Naive B cell (primary cell): ENCODE results near the gene CADPS2. TPM values are rescaled to one million over a fixed set of nuclear protein-coding genes. Genes with fewer than 3 reads are reported as not detected.
A peak's percentile ranks its signal among the peaks of the same experiment; 100 is the strongest.

Source experiments
- ATAC-seq, 2 donors: fragments of 150-1000 bp; cut with Tn5 transposase; 2 replicates each; pipeline ENCODE4 v1.10.0; 2021; ENCODE audit warnings: low read depth in 2 of 2, mild to moderate bottlenecking in 2 of 2, moderate library complexity in 2 of 2
- DNase-seq: peaks from one replicate; pipeline ENCODE4 v3.0.0; 2022
- H3K27ac Mint-ChIP-seq, 6 donors: one replicate each; pipeline ENCODE4 v1.8.0; 2020 to 2022; ENCODE audit warnings: mild to moderate bottlenecking in 6 of 6, mixed read lengths in 6 of 6, moderate library complexity in 5 of 6, inconsistent platforms in 2 of 6
- H3K27me3 Mint-ChIP-seq, 3 donors: one replicate each; pipeline ENCODE4 v1.8.0; 2021 to 2022; ENCODE audit warnings: mixed read lengths in 3 of 3, mild to moderate bottlenecking in 1 of 3
- H3K36me3 Mint-ChIP-seq, 2 donors: one replicate each; pipeline ENCODE4 v1.8.0; 2020 to 2022; ENCODE audit warnings: mixed read lengths in 2 of 2, inconsistent platforms in 1 of 2, mild to moderate bottlenecking in 1 of 2
- H3K4me1 Mint-ChIP-seq, 3 donors: one replicate each; pipeline ENCODE4 v1.8.0; 2020 to 2022; ENCODE audit warnings: mixed read lengths in 3 of 3, inconsistent platforms in 1 of 3, mild to moderate bottlenecking in 1 of 3, moderate library complexity in 1 of 3
- H3K4me3 Mint-ChIP-seq, 8 donors: one replicate each; pipeline ENCODE4 v1.8.0; 2020 to 2022; ENCODE audit warnings: mild to moderate bottlenecking in 8 of 8, mixed read lengths in 8 of 8, moderate library complexity in 8 of 8, inconsistent platforms in 2 of 8
- H3K9me3 Mint-ChIP-seq, 7 donors: one replicate each; pipeline ENCODE4 v1.8.0; 2020 to 2022; ENCODE audit warnings: mixed read lengths in 7 of 7, mild to moderate bottlenecking in 5 of 7, inconsistent platforms in 2 of 7, moderate library complexity in 1 of 7
- polyA plus RNA-seq, 6 donors: library from polyadenylated mRNA; unstranded; fragments of 300-500 nt; fragmentation: Illumina TruSeq; gene quantifications; one replicate each; pipeline ENCODE4 v1.2.3, GENCODE V29; 2021; ENCODE audit warnings: low read depth in 6 of 6

The CADPS2 gene
- polyA plus RNA-seq, 6 donors from 2014 or later = not detected

DNA sequence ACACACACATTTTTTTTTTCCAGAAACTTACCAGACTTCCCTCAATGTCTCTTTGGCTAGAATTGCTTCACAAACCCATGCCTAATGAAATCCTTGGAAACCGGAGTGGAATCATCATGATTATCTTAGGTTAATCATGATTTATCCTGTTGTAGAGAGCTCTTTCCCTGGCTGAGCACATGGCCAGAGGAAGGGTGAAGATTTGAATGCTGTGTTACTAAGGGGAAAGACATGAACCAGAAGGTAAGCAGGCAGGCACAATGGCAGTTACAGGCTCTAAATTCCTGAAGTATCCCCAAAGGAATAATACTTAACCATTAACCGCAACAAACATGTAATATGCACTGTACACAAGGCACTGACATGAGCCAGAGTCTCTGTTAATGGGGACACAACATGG lies 179.4 kb downstream of the CADPS2 start:
- no peak overlapping the region for H3K27ac Mint-ChIP-seq
- H3K4me1 Mint-ChIP-seq = no peaks in the 10 kb centered on the region
- no peak for DNase-seq
- no peaks in the 10 kb centered on the region for H3K36me3 Mint-ChIP-seq
- no peaks in the 10 kb centered on the region for H3K27me3 Mint-ChIP-seq
- peaks cover 0 to 8% (median 5%) of the 10 kb centered on the region in 7 donors for H3K9me3 Mint-ChIP-seq
- no peak for ATAC-seq
- no peak overlapping the region for H3K4me3 Mint-ChIP-seq

DNA sequence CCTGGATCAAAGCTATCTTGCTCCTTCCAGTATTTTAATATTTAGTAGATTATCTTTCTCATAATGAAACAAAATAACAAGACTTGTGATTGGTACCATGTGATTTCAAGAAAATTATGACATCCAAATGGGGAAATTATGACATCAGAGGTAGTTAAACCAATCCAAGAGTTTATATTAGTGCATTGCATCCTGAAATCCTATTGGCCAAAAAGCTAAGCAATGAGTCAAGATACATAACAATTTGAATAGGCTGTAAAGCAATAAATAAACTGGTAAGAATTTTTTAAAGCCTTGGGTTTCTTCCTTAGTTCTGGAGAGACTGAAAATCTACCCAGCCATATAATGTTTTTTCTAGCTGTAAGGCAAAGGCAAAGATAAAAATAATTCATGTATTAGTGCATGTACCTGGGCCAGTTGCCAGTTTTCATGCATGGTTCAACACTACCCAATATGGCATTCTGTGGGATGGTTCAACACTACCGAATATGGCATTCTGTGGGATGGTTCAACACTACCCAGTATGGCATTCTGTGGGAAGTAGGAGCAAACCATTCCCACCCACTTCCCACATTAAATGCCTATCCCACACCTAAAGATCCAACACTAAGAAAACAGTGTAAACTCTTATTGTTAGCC lies 183.3 kb downstream of the CADPS2 start, which contains the start of gene RNF148:
RNF148 (minus strand) TSS at position 51 of the 639 bp plus-strand sequence. CDS start 172 bp downstream, outside the sequence.
- ATAC-seq = no peak
- H3K27ac Mint-ChIP-seq = no peak within 1 kb of the TSS
- H3K9me3 Mint-ChIP-seq = peaks cover 0 to 10% (median 6%) of the 10 kb centered on the region in 7 donors

DNA sequence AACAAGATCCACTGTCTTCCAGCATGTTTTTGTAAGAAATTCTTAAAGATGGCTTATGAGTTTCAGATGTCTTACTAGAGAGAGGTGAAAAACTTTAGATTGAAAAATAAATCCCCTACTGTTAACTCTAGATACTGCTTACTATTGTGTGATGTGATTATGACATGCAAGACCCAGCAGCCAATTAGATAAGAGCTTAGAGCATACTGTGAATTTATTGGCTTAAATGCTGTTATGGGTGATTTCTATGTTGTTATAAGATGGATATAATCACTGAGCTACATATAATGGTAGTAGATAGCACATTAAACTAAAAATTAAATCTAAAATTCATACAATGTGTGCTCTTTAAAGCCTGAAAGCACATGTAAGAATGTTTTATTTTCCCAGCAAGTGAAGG lies 187.2 kb downstream of the CADPS2 start, which contains the start of gene RNF133:
RNF133 (minus strand) TSS at position 101 of the 400 bp plus-strand sequence. CDS start 199 bp downstream, outside the sequence.
- H3K9me3 Mint-ChIP-seq = peaks cover 0 to 12% (median 6%) of the 10 kb centered on the region in 7 donors
- ATAC-seq (no peak), DNase-seq (no peak)
- H3K4me1 Mint-ChIP-seq = no peaks in the 10 kb centered on the region
- H3K4me3 Mint-ChIP-seq = no peak within 1 kb of the TSS
- H3K27ac Mint-ChIP-seq = no peak within 1 kb of the TSS
- H3K36me3 Mint-ChIP-seq = no peaks in the 10 kb centered on the region
- no peaks in the 10 kb centered on the region for H3K27me3 Mint-ChIP-seq

More for the DNA sequence above, 183.3 kb downstream of the CADPS2 start, which contains the start of gene RNF148:
- Mint-ChIP-seq H3K27me3 (no peaks in the 10 kb centered on the region), H3K4me1 (no peaks in the 10 kb centered on the region), H3K36me3 (no peaks in the 10 kb centered on the region), H3K4me3 (no peak within 1 kb of the TSS)
- DNase-seq = no peak

DNA sequence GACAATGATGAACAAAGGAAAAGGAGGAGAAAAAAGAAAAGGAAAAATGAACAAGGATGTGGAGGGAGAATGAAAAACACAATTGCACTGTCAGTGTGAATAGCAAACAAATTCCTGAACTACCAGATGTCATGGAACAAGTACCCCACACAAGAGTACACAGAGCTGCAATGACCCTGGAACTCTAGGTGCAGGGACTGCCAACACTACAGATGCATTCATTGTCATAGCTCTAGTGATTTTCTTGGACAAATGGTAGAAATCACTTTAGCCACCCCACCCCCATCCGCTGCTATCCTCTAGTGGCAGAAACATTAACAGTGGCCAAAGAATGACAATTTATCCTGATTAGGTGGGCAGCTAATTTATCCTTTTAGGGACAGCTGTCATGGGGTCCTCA lies 190.4 kb downstream of the CADPS2 start:
- H3K36me3 Mint-ChIP-seq = peaks cover 0 to 8% of the 10 kb centered on the region in 2 donors
- no peaks in the 10 kb centered on the region for H3K4me1 Mint-ChIP-seq
- ATAC-seq = no peak
- no peaks in the 10 kb centered on the region for H3K27me3 Mint-ChIP-seq
- DNase-seq = no peak
- no peak overlapping the region for H3K27ac Mint-ChIP-seq
- H3K9me3 Mint-ChIP-seq = peaks cover 0 to 14% (median 7%) of the 10 kb centered on the region in 7 donors
- H3K4me3 Mint-ChIP-seq = no peak overlapping the region

DNA sequence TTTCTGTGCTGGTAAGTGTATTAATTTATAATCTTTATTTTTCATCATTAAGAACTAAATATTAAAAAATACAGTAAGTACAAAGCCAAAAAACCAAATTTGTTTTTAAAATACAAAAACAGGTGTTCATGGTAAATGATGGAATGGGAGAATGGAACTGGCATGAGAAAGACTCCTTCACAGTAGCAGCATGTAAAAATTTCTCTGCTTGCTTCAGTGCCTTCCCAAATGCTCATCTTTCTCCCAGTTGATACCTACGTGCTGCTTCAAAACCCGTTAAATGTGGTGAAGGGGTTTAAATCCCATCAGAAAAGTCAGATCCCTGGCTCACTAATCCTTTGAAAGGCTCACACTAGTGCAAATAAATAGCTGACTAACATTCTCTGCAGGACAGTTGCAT lies 191.6 kb downstream of the CADPS2 start:
- Mint-ChIP-seq H3K27me3 (no peaks in the 10 kb centered on the region), H3K9me3 (peaks cover 0 to 14% (median 7%) of the 10 kb centered on the region in 7 donors), H3K36me3 (peaks cover 0 to 8% of the 10 kb centered on the region in 2 donors), H3K27ac (no peak overlapping the region), H3K4me3 (no peak overlapping the region), H3K4me1 (no peaks in the 10 kb centered on the region)
- DNase-seq (no peak), ATAC-seq (no peak)

DNA sequence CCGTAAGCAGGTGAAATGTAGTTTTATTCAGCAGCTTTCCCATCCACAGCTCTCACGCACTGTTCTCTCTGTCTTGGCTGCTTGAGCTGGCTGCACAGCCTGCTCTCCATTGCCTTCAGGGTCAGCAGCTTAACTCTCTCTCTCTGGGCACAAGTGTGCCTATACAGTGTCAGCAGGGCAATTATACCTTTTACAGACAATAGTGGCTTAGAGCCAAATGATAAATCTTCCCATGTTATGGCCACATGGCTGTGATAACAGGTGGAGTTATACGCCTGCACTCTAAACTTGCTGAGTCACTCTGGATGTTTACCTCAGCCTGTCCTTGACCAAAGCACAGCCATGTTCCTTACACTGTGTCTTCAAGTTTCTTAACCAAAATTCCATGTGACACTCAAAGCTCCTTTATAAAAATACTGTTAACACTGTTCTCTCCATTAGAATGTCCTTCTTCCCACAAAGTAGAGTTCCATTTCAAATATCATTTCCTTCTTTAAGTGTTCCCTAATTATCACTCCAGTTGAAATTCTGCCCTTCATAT lies 193.4 kb downstream of the CADPS2 start:
- Mint-ChIP-seq H3K9me3 (peaks cover 0 to 14% (median 7%) of the 10 kb centered on the region in 7 donors), H3K36me3 (peaks cover 0 to 8% of the 10 kb centered on the region in 2 donors), H3K27me3 (no peaks in the 10 kb centered on the region), H3K4me1 (no peaks in the 10 kb centered on the region), H3K27ac (no peak overlapping the region), H3K4me3 (no peak overlapping the region)
- DNase-seq (no peak), ATAC-seq (no peak)

DNA sequence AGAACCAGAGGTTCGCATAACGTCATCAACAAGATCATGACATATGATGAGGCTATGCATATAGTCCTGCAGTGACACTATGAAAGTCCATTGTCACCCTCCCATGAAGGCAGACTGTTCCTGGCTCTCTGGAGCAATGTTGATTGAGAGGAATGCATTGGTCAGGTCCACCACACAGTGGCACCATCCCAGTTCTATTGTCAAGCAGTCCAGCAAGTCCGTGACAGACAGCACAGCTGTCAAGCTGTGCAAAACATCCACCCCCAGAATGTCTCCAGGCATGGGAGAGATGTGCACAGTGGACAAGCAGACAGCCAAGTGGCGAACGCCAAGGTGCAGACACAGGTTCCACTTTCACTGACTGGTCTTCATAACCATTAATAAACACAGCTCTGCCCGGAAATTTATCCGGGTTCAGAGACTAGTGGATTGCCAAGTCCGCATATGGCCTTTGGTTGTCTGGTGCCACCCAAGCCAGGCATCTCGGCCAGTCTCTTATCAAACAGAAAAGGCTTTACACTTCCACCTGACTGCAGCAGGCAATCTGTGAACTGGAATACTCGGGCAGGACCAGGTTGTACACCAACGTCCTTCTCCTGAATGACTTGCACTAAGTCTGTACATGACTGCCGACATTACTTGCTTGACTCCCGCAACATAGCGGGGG lies 194.6 kb downstream of the CADPS2 start:
- peaks cover 0 to 8% of the 10 kb centered on the region in 2 donors for H3K36me3 Mint-ChIP-seq
- peaks cover 0 to 14% (median 7%) of the 10 kb centered on the region in 7 donors for H3K9me3 Mint-ChIP-seq
- ATAC-seq = no peak

DNA sequence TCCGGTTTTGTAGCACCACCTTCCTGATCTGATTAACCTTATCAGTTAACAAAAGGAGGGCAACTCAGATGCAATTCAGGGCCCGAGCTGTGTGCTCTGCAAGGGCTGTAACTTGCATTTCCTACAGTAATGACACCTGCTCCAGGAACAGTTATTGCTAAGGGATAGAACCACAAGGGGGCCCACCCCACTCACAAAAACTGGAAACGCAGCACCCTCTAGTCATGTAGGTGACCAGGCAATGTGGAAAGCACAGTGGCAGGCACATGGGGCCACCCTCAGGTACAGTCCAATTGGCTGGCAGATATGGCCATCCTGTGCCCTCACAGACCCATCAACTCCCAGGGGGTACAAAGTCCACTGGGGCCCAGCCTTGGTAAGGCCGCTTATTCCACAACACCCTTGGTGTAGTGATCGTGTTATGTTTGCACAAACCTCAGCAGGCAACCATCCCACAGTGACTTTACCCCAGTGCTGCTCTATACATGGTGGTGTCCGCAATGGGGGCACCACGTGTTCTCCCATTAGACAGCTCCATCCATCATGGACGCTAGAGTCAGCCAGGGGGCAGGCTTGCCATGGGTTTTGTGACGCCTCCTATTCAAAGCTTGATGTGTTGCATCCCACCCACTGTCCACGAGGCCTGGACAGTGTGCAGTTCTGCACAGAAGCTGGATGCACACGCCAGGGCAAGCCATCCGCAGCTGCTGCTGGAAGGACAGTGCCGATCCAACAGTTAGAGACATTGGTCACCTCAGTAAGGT lies 196.7 kb downstream of the CADPS2 start:
- Mint-ChIP-seq H3K4me3 (no peak overlapping the region), H3K27ac (no peak overlapping the region), H3K27me3 (no peaks in the 10 kb centered on the region), H3K4me1 (no peaks in the 10 kb centered on the region), H3K9me3 (peaks cover 0 to 14% (median 7%) of the 10 kb centered on the region in 7 donors), H3K36me3 (peaks cover 0 to 8% of the 10 kb centered on the region in 2 donors)
- no peak for DNase-seq
- no peak for ATAC-seq

More for the DNA sequence above, 194.6 kb downstream of the CADPS2 start:
- Mint-ChIP-seq H3K27ac (no peak overlapping the region), H3K27me3 (no peaks in the 10 kb centered on the region), H3K4me1 (no peaks in the 10 kb centered on the region), H3K4me3 (no peak overlapping the region)
- no peak for DNase-seq

DNA sequence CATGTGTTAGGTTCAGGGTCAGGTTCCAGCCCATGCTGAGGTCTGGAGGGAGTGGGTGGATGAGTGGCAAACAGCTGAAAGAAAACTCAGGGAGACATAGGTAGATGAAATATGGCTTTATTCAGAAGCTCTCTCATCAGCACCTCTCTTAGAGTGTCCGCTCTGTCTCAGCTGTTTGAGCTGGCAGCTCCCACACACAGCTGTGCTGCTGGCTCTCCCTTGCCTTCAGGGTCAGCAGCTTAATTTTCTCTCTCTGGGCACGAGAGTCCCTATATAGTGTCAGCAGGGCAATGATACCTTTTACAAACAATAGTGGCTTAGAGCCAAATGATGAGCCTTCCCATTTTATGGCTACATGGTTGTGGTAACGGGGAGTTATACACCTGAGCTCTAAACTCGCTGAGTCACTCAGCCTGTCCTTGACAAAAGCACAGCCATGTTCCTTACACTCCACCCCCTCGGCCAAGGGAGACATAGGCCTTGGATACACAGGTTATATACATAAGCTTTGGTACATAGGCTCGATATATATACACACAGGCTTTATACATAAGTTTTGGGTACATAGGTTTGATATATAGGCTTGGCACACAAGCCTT lies 197.8 kb downstream of the CADPS2 start:
- Mint-ChIP-seq H3K9me3 (peaks cover 0 to 8% (median 5%) of the 10 kb centered on the region in 7 donors), H3K27me3 (no peaks in the 10 kb centered on the region), H3K27ac (no peak overlapping the region), H3K36me3 (peaks cover 0 to 8% of the 10 kb centered on the region in 2 donors), H3K4me1 (no peaks in the 10 kb centered on the region), H3K4me3 (peak overlapping the region in 2 of 8 donors; percentile 37 to 49)
- DNase-seq (no peak), ATAC-seq (no peak)

DNA sequence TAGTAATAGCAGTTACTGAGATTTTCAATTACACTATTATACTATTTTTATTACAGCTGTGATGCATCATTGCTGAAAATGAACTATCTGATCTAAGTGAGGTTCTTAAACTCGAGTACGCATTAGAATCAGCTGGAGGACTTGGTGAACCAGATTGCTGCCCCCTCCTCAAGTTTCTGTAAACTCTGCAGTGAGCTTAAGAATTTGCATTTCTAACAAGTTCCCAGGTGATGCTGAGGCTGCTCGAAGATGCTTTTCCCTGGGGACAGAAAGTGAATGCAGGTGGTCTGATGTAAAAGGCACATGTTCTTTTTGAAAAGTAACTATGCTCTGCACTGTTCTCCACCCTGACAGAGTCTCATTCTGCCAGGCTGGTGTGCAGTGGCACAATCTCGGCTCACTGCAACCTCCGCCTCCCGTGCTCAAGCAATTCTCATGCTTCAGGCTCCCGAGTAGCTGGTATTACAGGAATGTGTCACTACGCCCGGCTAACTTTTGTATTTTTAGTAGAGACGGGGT lies 199.8 kb downstream of the CADPS2 start:
- no peak overlapping the region for H3K4me3 Mint-ChIP-seq
- DNase-seq = no peak
- H3K9me3 Mint-ChIP-seq = peaks cover 0 to 8% (median 0%) of the 10 kb centered on the region in 7 donors
- no peaks in the 10 kb centered on the region for H3K27me3 Mint-ChIP-seq
- no peaks in the 10 kb centered on the region for H3K4me1 Mint-ChIP-seq
- peak overlapping the region in 1 of 6 donors; percentile 36 for H3K27ac Mint-ChIP-seq
- ATAC-seq = no peak
- H3K36me3 Mint-ChIP-seq = no peaks in the 10 kb centered on the region

DNA sequence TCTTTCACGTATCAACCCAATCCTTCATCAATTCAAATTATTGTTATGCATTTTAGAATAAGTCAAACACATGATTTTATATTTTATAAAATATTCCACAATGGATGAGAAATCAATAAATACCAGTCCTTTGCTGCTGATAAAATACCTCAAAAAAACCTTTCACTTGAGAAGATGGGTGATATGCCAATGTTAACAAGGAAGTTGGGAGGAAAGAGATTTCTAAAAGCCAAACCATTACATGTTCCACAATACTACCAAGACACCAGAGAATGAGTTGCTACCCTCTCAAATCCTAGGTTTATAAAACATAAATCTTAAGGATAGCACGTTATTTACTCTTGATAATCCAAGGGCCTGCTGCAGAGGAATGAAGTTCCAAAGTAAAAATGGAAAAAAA lies 201.8 kb downstream of the CADPS2 start:
- H3K36me3 Mint-ChIP-seq = no peaks in the 10 kb centered on the region
- H3K4me1 Mint-ChIP-seq = no peaks in the 10 kb centered on the region
- peaks cover 0 to 7% (median 2%) of the 10 kb centered on the region in 7 donors for H3K9me3 Mint-ChIP-seq
- ATAC-seq = no peak
- DNase-seq = no peak
- no peak overlapping the region for H3K4me3 Mint-ChIP-seq
- no peak overlapping the region for H3K27ac Mint-ChIP-seq
- no peaks in the 10 kb centered on the region for H3K27me3 Mint-ChIP-seq

DNA sequence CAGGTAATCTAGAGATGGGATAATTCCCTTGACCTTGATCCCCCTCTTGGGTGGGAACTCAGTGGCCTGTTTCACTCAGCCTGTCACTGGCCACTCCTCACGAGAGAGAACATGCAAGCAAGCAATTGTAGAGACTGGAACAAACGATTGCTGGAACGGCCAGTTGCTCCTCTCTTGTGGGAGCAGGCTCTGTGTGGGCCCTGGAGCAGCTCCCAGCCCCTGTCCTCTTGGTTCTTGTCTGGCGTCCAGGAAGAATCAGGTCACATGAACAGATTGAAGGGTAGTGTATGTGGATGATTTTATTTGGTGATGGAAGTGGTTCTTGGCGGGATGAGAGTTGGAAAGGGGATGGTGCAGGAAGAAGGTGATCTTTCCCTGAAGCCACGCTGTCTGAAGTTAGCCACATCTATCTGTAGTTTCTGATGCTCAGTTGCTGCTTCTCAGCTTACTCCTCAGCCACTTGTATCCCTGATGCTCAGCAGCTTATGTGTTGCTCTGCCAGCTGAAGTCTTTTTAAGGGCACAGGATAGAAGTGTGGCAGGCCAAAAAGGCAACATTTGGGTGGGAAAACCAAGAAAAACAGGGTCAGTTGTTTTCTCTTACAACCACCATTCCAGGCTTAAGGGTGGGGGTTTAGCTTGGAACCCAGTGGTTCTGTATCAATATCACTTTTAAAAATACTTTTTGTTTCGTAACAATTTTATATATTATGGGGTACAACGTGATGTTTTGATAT lies 203.3 kb downstream of the CADPS2 start:
- no peaks in the 10 kb centered on the region for H3K27me3 Mint-ChIP-seq
- H3K4me1 Mint-ChIP-seq = no peaks in the 10 kb centered on the region
- H3K9me3 Mint-ChIP-seq = peaks cover 0 to 15% (median 4%) of the 10 kb centered on the region in 7 donors
- H3K27ac Mint-ChIP-seq = no peak overlapping the region
- ATAC-seq (no peak), DNase-seq (no peak)
- no peak overlapping the region for H3K4me3 Mint-ChIP-seq
- no peaks in the 10 kb centered on the region for H3K36me3 Mint-ChIP-seq
